ENCODE results near the gene CELF1.

The CELF1 gene

DNA sequence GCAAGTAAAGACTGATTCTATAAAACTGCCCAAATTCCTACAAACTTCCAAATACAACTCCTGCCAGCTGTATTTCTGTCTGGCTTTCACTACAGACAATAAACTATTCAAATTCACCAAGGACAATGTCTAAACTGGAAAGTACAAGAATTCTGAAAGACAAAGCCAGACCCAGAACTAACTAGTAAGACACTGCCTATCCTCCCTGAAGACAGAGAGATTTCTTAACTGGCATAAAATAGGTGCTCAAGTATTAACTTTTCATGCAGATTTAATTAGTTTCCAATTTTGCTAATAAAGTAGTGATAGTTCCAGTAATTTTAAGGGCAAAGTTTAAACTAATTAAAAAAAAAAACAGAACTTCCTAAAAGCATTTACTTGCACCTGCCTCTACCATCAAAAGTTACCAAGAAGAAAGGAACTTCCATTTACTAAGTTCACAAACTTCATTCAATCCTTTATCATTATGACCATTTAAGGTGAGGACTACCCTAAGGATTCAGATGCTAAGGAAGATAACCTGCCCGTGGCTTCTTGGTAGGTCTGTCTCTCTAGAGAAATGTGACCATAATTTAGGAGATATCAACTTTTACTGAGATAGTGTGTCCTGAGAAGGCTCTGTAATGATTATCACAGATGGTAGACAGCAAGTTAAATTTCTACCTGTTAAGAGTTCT is 45.2 kb downstream of the CELF1 start:
- no peak for DNase-seq

DNA sequence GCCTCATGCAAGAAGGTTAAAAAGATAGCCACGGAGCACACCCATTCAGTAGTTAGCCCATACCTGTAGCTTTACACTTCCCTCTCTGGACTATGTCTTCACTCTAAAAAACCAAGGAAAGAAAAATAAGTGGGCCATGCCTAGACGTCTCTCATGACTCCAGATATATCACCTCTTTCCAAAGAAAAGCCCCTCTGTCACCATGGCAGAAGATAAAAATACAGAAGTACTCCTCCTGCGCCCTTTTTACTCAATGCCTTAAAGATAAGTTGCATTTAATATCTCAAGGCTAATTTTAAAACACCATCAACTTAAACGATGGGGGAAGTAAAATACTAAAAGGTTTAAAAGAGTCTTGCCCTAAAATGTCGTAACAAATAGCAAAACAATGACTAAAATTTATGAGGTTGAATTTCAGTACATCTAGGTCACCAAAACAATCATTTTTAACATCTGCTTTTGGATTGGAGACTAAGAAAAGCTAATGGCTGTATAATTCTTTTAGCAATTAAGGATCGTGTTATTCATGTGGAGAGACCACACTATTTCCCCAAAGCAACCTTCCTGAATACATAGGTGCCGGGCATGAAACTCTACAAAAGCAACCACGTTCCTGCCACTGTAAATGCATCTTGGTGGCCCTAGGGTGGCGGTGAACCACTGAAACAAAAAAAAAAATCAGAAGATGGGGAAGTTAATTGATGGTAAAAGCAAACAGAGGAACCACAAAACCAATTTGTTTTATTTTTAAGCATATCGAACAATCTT is 46.0 kb downstream of the CELF1 start:
- no peak for DNase-seq

DNA sequence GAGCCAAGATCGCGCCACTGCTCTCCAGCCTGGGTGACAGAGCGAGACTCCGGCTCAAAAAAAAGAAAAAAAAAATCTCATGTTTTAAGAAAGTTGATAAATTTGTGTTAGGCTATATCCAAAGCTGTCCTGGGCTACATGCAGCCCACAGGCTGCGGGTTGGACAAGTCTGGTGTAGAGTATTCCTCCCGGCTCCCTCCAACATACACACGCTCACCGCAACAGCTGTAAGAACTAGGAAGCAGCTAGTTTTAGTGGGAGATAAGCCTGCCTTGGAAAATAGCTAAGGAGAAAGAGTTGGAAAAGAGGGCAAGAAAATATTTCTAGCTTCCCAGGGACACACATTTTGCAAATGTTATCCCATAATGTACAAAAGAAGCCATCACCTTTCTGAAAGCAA is 46.6 kb downstream of the CELF1 start:
- DNase-seq: no peak

DNA sequence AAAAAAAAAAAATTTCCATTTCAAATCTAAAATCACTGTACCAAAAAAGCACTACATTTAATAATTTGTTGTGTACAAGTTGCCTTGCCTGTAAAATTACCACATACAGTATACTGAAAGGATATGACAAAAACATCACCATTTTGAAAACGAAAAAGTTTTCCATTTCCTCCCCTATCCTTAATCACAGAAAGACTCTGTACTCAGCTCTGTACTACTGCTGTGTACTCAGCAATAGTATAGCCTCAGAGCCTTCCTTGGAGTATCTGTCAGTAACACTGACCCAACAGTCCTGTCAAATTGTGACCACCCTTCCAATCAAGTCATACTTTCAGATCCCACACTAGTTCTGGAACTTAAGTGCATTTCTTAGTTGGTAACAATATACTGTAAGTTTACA is 48.0 kb downstream of the CELF1 start:
- no peak for DNase-seq

DNA sequence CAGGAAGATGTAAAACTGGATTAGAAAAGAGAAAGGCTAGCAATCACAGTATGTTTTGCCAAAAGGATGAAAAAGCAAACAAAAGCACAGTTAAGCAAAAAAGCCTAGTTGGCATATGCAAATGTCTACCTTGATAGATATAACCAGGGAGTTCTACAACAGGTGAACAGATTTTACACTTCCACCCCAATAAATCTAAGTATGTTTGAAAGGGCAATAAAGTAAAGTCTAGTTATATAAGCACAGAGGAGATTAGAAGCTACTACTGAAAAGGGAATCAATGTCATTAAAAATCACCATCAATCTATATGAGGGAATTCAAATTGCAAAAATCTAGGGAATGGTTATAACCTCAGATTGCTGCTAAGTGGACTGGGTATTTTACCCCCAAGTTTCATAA is 49.7 kb downstream of the CELF1 start:
- no peak for DNase-seq

DNA sequence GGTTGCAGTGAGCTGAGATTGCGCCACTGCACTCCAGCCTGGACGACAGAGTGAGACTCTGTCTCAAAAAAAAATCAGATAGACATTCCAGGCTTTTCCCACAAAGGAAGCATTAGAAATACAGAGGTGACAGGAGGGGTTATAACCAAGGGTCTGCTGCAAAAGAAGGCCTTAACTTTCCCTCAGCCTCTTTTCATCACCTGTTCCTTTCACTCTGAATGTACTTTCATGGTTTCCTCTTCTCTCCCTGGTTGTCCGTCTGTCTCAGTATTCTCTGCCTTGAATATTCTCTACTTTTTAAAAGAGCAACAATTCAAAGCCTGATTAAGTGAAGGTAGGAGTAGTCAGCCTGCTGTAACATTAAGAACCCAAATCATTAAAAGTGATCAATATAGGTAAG is 50.2 kb downstream of the CELF1 start:
- DNase-seq: no peak

DNA sequence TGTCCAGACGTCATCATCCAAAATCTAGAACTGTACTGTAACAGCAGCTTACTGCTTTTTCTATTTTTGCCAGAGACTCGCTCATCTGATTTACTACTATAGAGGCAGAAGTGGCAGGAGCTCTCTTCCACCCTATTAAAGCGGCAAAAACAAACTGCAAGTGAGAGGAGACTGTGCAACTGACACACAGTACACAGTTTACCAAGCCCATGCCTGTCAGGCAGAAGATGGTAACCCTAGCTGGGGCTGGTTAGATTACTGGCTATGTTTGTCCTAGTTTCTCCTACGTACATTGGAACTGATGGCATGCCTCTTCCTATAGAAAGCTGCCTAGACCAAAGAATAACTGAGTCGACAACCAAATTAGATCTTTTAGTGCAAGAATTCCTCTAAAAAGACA is 51.8 kb downstream of the CELF1 start:
- no peak for DNase-seq

DNA sequence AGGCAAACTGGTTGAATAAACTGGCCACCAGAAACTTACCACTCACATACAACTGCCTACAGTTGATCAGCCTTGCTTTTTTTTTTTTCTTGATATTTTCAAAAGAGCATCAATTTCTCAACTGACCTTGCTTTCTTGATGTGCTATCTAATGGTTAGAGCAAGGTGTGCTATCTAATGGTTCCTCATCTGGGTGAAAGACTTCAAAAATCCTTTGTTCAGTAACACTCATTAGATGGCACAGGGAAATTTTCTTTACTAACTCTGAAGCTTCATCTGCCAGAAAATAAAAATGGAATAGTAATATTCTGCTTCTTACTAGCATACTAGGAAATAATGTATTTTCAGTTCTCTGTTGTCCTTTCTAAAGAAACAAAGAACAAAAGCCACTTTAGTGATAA is 52.8 kb downstream of the CELF1 start:
- DNase-seq: no peak

DNA sequence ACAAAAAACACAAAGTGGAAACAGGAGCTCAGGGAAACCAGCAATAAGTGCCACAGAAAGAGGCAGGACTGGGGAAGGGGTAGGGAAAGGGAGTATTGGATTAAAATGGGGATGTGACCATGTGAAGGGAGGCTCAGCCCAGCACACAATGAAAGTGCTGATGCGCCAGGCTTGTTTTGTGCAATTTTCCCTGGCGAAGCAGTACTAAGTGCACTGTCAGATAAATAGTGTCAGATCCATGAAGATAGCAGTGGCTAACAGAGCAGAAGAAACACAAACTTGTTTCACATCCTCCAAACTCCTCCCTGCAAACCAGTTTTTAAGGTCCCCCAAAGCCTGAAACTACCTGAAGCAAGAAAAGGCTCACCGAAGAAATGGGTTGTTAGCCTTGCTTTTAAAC is 53.3 kb downstream of the CELF1 start:
- no peak for DNase-seq

DNA sequence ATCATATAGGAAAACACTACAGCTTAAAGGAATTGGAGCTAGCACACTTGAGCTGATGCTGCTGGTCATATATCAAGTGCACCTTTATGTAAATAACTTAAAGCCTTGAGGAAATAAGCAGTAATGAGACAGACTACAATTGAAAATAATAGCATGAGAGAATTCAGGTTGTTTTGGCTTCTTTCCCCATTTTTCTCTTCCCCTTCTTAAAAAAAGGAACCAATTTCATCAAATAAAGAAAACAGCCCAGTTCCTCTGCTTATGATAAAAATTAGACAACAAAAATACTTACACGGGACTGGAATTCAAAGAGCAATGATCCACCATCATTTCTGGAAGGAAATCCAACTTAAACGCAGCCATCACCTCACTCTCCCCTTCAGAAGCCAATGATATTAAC is 53.8 kb downstream of the CELF1 start:
- DNase-seq: no peak

DNA sequence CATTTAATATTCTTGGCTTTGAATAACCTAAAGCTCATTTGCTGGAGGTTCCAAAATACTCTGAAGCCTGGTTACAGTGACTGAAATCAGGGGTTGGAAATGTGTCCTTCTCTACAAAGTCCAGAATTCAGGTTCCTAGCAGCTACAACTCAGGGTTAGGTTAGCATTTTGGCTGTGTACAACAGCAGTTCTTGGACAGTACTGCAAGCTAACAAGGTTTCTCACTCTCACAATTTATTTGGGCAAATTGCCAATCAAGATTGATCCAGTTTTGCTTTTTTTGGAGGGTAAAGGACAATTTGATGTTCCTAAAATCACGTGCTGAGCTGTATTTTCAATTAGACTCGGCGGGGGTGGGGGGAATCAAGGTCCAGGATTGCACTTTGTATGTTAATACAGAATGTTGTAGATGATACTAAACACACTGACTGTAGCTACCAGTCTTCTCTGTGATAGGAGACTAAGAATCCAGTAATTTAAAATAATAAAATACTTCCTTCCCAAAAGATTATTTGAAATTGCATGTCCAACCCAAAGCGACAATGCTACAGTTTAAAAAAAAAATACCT is 54.3 kb downstream of the CELF1 start:
- DNase-seq: no peak

DNA sequence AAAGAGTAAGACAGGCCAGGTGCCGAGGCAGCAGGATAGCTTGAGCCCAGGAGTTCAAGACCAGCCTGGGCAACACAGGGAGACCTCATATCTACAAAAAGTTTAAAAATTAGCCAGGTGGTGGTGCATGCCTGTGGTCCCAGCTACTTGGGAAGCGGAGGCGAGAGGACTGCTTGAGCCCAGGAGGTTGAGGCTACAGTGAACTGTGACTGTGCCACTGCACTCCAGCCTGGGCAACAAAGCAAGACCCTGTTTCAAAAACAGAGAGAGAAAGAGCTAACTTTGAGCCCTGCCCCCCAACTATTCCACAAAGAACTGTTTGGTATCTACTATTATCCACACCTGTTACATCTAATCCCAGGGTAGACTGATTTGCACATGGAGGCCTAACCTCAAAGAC is 54.8 kb downstream of the CELF1 start:
- no peak for DNase-seq

DNA sequence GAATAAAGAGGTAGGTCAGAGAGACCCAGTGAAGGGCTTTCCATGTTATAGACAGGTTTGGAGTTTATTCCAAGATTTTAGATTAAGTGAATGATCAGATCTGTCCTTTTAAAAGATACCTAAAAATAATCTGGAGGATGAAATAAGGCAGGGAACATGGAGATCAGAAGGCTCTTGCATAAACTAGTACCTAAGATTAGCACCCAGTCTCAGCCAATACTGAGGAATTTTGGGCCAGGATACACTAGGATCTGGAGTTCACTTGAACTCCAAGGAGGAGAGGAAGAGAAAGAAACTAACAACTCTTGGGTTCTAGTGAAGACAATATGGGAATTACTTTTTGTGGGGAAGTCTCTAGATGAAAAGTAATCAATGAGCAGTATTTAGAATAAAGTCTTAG is 56.1 kb downstream of the CELF1 start:
- DNase-seq: no peak

DNA sequence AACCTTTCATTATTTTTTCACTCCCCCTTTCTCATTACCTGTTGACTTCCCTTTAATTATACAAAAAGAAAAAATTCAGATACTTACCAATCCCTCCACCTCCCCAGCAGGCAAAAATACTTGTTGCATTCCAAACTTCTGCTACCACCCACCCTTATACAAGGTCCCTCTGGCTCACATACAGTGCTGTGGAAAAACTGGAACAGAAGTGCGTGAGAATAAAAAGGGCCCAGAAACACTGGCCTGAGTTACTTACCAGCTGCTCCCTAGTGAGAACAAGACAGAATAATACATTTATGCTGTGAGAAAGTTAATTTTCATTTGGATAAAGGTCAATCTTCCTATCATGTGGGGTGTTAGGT is 57.1 kb downstream of the CELF1 start:
- no peak for DNase-seq

DNA sequence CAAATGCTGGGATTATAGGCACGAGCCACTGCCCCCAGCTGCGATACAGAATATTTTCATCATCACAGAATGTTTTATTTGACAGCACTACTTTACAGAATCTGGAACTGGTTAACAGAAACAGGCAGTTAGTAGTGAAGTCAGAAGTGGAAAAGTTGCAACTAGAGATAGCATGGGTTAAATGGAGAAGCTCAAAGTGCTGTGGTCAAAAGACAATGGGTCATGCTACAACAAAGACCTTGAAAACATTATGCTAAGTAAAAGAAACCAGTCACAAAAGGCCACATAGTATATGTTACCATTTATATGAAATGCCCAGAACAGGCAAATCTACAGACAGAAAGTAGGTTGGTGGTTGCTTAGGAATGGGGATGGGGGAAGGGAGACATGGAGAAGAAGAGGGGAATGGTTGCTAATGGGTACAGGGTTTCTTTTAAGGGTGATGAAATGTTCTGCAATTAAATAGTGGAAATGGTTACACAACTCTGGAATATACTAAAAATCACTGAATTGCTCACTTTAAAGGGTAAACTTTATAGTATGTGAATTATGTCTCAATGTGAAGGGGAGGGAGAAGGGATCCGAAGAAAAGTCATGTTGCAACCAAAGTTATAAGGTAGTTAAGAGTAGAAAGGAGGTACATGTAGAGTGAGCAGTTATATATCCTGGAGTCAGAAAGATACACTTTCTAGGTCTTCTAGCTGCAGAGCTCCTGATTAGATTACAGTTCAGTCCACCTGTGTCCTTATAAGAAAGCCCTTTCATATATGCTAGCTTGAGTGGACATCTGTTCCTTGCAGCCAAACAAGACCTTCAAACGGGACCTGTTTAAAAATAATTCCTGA is 57.7 kb downstream of the CELF1 start:
- no peak for DNase-seq

DNA sequence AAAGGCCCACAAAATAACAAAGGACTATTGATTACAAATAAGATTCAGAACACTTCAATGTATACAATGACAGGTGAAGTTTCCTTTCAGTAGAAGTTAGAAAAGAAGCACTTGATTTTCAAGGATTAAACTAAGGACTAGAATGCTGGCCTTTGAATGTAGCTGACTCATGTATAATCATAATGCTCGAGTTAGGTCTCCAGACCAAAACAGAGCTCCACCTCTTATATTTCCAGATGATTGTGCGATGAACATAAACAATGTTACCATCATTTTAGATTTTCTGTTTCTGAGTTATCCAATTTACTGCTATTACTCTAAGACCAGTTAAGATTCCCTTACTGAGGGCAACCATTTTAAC is 63.6 kb downstream of the CELF1 start:
- no peak for DNase-seq

DNA sequence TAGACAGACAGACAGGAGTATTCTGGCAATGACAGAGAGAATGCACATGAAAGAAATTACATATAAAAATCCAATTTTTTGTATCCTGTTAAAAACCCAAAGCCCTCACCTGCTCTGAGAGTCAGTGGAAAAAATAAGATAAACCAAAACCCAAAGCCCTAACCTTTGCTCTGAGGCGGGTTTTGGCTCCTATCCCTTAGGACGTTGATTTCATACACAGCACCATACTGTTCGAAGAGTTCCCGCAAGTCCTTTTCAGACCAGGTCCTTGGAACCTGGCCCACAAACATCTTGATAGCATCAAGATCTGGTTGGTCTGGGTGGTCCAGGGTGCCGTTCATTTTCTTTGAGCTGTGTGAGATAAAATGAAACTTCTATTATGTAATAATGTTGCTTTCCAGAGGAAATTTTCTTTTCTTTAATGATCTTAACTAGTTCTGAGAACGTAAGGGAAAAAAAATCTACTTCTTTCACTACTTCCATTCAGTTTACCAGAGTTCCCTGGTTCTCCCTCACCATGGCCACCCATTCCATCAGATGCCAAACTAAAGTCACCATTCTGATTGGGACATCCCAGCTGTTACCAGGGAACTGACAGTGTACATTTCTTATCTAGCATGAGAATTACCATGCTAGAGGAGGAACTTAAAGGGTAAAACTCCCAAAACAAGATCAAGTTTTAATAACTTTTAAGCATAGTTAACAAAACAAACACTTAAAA is 64.1 kb downstream of the CELF1 start:
- no peak for DNase-seq

DNA sequence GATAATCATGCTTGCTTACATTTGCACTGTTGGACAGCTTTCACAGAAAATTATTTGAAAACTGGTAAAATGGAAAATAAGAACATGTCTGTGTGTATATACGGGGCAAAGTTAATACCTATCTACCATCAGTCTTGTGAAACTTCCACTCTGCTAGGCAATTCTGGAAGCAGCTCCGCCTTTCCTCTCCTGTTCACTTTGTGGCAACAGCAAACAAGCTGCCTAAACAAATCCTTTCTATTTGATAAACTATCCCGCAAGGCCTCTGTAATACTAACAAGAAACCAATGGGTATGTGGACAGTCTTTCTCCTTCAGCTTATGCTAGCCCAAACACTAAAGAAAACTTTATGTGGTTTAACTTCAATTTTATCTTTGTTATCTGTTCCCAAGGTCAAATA is 64.8 kb downstream of the CELF1 start:
- DNase-seq: no peak

DNA sequence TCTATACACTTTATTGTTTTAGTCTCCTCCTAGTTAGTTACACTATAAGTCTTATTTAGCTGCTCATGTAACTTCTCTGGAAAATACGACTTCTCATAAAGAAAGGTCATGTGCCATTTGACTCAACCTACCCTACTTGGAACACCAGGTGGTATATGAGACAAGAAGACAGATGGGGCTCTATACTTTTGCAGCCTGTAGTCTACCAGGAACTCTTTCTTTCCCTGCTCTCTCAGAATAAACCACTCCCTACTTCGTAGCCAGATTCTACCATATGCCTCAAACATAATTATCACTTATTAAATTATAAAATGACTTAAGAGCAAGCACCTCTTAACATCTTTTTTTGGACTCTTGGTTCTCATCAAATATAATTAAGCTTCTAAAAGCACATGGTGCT is 65.5 kb downstream of the CELF1 start:
- no peak for DNase-seq

DNA sequence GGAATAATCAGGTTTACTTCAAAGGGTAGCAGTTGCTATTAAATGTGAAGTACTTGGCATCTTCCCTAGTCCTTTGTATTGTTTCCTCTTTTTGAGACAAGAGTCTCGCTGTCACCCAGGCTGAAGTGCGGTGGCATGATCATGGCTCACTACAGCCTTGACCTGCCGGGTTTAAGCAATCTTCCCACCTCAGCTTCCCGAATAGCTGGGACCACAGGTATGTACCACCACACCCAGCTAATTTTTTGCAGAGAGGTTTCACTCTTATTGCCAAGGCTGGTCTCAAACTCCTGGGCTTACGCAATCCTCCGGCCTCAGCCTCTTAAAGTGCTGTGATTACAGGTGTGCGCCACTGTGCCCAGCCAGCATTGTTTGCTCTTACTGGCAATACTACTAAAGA is 67.8 kb downstream of the CELF1 start:
- DNase-seq: no peak

DNA sequence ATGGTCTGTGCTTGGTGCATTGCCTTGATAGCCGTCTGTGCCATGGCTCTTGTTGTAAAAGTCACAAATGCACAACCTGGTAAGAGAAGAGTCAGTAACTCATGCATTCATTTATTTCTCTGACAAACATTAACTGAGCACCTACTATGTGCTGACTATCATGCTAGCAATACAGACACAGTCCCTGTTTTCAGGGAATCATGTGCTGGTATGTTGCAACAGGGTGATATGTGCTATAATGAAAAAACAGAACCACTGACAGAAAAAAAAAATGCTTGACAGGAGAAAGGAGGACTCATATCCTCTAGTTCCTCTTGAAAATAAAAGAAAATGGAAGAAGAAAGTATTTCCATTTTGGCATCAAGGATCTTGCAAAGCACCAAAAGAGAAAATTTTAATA is 69.5 kb downstream of the CELF1 start:
- DNase-seq: no peak

DNA sequence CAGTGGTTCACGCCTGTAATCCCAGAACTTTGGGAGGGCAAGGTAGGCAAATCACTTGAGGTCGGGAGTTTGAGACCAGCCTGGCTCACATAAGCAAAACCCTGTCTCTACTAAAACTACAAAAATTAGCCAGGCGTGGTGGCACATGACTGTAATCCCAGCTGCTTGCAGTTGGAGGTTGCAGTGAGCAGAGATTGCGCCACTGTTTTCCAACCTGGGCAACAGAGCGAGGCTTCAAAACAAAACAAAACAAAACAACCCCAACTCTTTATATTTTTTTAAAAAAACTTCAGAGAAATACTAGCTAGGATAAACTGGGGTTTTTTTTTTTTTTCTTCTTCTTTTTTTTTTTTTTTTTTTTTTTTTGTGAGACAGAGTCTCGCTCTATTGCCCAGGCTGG is 72.2 kb downstream of the CELF1 start:
- no peak for DNase-seq

DNA sequence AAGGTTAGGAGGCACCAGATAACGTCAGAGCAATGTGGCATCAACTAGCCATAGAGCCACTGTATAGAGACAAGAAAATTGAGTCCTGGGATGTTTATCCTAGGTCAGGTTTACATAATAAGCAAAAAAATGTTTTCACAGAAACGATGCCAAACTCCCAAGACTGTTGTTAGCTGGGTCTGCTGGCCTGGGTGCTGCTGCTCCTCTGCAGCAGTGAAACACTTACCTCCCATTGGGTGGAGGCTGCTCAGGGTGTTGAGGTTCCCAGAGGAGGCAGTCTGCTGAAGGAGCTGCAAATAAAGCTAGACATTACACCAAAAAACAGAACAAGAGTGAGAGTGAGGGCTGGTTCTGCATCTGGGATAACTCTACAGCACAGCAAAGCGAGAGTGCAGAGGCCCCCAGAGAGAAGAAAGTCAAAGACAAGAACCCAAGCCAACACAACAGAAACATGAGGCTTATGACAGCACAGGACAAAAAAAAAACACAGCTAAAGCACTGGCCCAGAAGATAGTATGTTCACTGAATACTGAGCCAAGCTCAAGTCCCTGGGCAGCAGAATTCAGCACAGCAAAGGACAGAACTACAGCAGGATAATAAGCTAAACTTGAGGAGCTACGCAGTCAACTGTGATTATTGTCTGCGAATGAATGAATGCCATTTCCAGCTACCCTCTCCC is 74.1 kb downstream of the CELF1 start:
- DNase-seq: no peak
